Left cardiac atrium (tissue), 4 donors: ENCODE measurements around the gene KRTAP5-1. TPM values are rescaled to one million over a fixed set of nuclear protein-coding genes. Genes with fewer than 3 reads are reported as not detected.
A peak's percentile ranks its signal among the peaks of the same experiment; 100 is the strongest.
"Not testable (repeated sequence)": the region's sequence is repeated elsewhere in the genome, so short reads cannot be mapped to it uniquely, and the experiment has no call there.

ENCODE experiments used
- ATAC-seq, 2 donors: fragments of 200-7000 bp; cut with Tn5 transposase; one replicate each; pipeline ENCODE4 v1.9.1; 2020; ENCODE audit warnings: mild to moderate bottlenecking in 2 of 2, moderate library complexity in 2 of 2
- DNase-seq: peaks from one replicate; pipeline ENCODE4 v3.0.0-alpha.2; 2020
- intact Hi-C, 2 donors: fragments of 100-400 bp; cut with DNase I; formaldehyde crosslinking; loops; one replicate each; pipeline versions ENCODE4 v1.14.1 to v1.15.1; 2022 to 2023
- total RNA-seq, 2 donors: library from RNA; stranded (reverse); fragmentation: NEBNext Ultra II Directional; extraction: Animal tissue kit (Norgen Biotek cat#: 25700); gene quantifications; one replicate each; pipeline ENCODE4 v1.2.1, GENCODE V29; 2021
- donor health status: DM: no; HTN: yes; CAD: no.
- donor health status: DM: no; HTN: yes; CAD: no; lungs with severe emphysema.
- donor health status: DM: yes; HTN: yes; CAD: no.
- donor health status: Dilated cardiomyopathy.

The KRTAP5-1 gene
- total RNA-seq, 2 donors from 2014 or later, result not detected

GRCh38 chr11:1604711-1605110, 19.6 kb upstream of the KRTAP5-1 start:
- intact Hi-C loops, result no loop called here
- no peak for ATAC-seq
- no peak for DNase-seq

GRCh38 chr11:1604181-1604580, 19.1 kb upstream of the KRTAP5-1 start:
- ATAC-seq, result no peak
- intact Hi-C loops, result no loop called here
- no peak for DNase-seq

DNA sequence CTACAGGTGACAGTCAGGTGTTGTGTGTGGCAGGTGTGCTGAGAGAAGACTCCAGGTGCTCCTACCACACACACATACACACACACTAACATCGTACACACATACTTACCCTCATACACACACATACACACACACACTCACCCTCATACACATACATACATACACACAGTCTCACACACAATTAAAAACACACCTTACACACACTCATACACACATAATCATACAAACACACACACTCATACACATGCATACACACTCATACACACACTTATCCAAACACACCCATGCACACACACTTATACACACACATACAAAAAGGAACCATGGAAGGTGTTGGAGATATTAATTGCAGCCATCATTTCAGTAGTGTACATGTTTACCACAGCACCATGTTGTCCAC, 18.5 kb upstream of the KRTAP5-1 start:
- intact Hi-C loops, result no loop called here
- DNase-seq, result no peak
- ATAC-seq, result no peak

- intact Hi-C loops, DNase-seq, ATAC-seq: not testable (repeated sequence)
Measured at GRCh38 chr11:1601663-1602062, 16.6 kb upstream of the KRTAP5-1 start.

GRCh38 chr11:1600626-1601025, 15.5 kb upstream of the KRTAP5-1 start:
- ATAC-seq, result no peak
- no peak for DNase-seq
- intact Hi-C loops, result no loop called here

- no peak for ATAC-seq
- no peak for DNase-seq
- intact Hi-C loops, result no loop called here
Measured at GRCh38 chr11:1598816-1599215, 13.7 kb upstream of the KRTAP5-1 start.

DNA sequence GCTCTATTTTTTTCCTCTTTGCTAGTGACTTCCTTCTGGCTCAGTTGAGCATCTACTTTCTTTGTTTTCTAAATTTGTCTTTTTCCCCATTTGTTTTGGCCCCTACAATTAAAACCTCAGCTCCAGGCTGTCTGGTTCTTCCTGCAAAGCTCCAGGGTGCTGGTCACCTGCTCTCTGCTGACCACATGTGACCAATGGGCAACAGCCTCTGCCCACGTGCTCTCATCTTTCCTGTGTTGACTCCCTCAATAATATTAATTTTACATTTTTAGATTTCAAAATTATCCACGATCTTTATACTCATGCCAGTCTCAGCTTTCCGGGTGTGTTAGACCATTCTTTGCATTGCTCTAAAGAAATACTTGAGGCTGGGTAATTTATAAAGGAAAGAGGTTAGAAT, 13.3 kb upstream of the KRTAP5-1 start:
- ATAC-seq, DNase-seq, intact Hi-C loops: not testable (repeated sequence)

GRCh38 chr11:1597994-1598380, 12.9 kb upstream of the KRTAP5-1 start, which contains the start of gene KRTAP5-2:
Gene KRTAP5-2 (minus strand): TSS chr11:1598294. CDS start chr11:1598250, 44 bp downstream.
- intact Hi-C loops, result no loop called here
- DNase-seq, result no peak
- ATAC-seq, result no peak

- no peak for ATAC-seq
- intact Hi-C loops, result no loop called here
- DNase-seq, result no peak
Measured at GRCh38 chr11:1597331-1597993, 12.4 kb upstream of the KRTAP5-1 start.

- peak in 1 of 2 donors; percentile 15 for ATAC-seq
- DNase-seq, intact Hi-C loops: not testable (repeated sequence)
Measured at GRCh38 chr11:1596576-1597121, 11.6 kb upstream of the KRTAP5-1 start.

DNA sequence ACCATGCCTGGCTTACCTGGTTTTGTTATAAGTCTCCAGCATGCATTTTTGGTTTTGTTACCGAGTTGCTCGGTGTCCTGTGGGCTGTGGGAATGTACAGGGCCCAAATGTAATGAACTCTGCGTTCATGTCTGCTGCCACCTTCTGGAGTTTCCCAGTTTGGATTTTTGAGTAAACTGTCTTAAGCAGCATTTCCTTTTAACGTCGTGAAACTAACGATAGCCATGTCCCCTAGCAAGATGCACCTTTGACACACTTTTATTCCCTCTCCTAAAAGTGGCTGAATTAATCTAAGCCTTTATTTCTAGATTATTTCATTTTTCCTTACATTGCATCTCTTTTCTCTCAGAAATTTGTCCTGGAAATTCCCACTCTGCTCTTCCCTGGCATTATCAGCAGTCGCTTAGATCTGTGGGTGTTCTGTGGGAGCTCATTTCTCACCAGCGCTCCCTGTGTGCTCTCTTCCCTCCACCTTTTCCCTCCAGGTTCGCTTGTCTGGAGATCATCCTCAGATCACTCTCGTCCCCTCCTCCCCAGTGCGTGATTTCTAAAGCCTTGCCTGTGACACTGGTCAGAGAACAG, 11.0 kb upstream of the KRTAP5-1 start:
- DNase-seq, intact Hi-C loops: not testable (repeated sequence)
- peak in 1 of 2 donors; percentile 23 for ATAC-seq

DNA sequence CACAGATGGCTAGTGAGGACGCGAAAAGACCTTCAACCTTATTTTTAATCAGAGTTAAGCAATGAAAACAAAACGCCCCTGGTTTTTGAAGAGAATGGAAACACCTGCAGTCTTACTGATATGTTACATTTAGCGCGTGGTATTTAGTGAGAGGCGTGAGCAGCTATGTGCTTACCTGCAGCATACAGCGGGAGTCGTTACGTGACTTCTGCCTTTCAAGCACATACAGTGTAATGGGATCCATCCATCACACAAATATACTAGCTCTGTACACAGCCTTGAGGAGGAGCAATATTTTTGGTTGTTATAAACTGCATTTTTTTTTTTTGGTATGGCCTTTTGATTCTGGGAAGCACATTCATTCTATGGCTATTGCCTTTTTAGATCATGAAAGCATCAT, 7.5 kb upstream of the KRTAP5-1 start:
- intact Hi-C loops, result no loop called here
- no peak for ATAC-seq
- no peak for DNase-seq

DNA sequence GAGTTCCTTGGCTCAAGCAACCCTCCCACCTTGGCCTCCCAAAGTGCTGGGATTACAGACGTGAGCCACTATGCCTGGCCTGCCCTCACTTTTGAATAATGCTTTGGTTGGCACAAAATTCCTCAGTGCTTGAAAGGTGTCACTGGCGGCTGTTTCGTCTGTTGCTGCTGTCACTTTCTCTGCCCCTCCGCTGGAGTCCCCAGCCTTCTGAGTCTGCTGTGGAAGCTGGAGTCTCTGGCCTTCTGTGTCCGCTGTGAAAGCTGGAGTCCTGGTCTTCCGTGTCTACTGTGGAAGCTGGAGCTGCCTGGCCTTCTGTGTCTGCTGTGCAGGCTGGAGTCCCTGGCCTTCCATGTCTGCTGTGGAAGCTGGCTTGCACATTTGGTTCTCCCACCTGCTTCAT, 4.9 kb upstream of the KRTAP5-1 start:
- no peak for ATAC-seq
- intact Hi-C loops, result no loop called here
- no peak for DNase-seq

DNA sequence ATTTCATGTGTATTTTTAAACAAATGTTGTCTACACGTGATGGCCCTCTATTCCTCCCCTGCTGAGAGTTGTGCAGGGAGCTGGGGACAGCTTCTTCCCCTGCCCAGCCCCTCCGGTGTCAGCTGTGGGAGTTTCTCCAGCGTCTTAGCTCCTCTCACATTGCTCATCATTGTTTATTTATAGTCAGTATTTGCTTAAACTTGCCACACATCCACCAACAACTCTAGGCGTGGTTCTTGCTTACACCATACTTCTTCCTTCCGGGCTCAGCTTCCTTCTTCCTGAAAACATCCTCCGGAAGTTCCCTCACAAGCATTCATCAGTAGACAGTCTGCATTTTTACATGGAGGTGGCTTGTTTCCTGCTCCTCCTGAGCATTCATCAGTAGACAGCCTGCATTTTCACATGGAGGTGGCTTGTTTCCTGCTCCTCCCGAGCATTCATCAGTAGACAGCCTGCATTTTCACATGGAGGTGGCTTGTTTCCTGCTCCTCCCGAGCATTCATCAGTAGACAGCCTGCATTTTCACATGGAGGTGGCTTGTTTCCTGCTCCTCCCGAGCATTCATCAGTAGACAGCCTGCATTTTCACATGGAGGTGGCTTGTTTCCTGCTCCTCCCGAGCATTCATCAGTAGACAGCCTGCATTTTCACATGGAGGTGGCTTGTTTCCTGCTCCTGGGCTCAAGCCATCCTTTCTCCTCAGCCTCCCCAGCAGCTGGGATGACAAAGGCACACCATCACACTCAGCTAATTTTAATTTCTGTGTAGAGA, 4.3 kb upstream of the KRTAP5-1 start:
- DNase-seq, result not testable (repeated sequence)
- ATAC-seq, result peak in 1 of 2 donors; percentile 54

DNA sequence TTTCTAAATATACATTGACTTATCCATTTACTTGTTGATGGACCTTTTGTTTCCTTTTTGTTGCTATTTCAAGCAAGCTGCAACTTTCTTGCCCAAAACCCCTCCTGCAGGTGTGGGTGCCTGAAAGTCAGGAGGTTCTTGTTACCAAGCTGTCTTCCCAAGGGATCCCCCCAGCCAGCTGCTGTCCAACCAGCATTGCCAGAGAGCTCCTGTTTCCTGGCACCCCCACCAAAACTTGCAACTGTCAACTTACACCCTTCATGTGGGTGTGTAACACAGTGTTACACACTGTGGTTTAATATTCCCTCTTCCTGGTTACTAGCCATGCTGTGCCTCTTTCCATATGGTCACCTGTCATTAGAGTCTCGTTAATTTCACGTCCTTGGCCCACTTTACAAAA, 1.6 kb upstream of the KRTAP5-1 start:
- ATAC-seq (no peak), DNase-seq (no peak)
- intact Hi-C loops, result no loop called here

More for the DNA sequence above, 4.3 kb upstream of the KRTAP5-1 start:
- intact Hi-C loops, result not testable (repeated sequence)

- intact Hi-C loops, ATAC-seq, DNase-seq: not testable (repeated sequence)
Measured at GRCh38 chr11:1582909-1583308, 2.2 kb downstream of the KRTAP5-1 start.

DNA sequence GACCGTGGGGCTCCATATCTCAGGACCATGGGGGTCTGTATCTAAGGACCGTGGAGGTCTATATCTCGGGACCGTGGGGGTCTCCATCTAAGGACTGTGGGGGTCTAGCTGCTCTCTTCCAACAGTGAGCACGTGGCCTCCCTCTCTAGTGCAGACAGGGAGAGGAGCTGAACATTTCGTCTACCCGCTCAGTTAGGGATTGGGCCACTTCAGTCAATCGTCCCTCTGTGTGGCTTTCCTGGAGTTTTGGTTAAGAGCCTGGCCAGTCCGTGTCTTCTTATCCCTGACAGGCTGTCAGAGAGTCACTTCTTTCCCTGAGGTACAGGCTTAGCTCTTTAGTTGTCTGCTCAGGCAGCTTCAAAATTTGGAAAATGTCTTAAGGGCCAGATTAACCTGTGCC, 3.1 kb downstream of the KRTAP5-1 start:
- no peak for DNase-seq
- intact Hi-C loops, result no loop called here
- no peak for ATAC-seq

GRCh38 chr11:1576825-1577224, 8.3 kb downstream of the KRTAP5-1 start:
- ATAC-seq (no peak), DNase-seq (no peak)
- intact Hi-C loops, result loop anchor here in 1 of 2 donors (2.0 kb wide), 1 partner anchor 374 kb away; no protein-coding TSS in a partner anchor

- intact Hi-C loops, result loop anchor here in 1 of 2 donors (1.0 to 2.0 kb wide), 2 partner anchors 29 to 373 kb away; no protein-coding TSS in a partner anchor
- ATAC-seq, DNase-seq: not testable (repeated sequence)
Measured at GRCh38 chr11:1575756-1576155, 9.3 kb downstream of the KRTAP5-1 start.

DNA sequence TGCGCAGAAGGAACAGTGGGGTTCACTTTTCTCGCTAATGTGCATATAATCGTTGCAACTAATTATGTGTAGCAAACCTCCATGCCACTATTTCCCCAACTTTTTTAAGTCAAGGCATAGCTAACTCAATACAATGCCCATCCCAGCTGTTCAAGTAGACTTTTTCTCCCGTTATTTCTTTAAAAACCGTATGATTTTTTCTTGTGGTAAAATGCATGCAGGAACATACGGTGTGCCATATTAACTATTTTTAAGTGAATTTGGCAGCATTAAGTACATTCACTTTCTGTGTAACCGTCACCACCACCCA, 10.2 kb downstream of the KRTAP5-1 start:
- DNase-seq (no peak), ATAC-seq (no peak)
- intact Hi-C loops, result loop anchor here in 1 of 2 donors (1.0 kb wide), 1 partner anchor 29 kb away; no protein-coding TSS in a partner anchor
